Activated CD4-positive, CD25-positive, alpha-beta regulatory T cell treated with anti-CD3 and anti-CD28 coated beads, Interleukin-2, amount 50 U/mL, for 24 hours (primary cell): Measurements from ENCODE around the gene FAM186B.

ENCODE experiments used
- ATAC-seq, 2 donors: fragments of 150-1000 bp; cut with Tn5 transposase; one replicate each; pipeline ENCODE4 v1.10.0; 2021; ENCODE audit warnings: mild to moderate bottlenecking in 1 of 2, moderate library complexity in 1 of 2

FAM186B gene

DNA sequence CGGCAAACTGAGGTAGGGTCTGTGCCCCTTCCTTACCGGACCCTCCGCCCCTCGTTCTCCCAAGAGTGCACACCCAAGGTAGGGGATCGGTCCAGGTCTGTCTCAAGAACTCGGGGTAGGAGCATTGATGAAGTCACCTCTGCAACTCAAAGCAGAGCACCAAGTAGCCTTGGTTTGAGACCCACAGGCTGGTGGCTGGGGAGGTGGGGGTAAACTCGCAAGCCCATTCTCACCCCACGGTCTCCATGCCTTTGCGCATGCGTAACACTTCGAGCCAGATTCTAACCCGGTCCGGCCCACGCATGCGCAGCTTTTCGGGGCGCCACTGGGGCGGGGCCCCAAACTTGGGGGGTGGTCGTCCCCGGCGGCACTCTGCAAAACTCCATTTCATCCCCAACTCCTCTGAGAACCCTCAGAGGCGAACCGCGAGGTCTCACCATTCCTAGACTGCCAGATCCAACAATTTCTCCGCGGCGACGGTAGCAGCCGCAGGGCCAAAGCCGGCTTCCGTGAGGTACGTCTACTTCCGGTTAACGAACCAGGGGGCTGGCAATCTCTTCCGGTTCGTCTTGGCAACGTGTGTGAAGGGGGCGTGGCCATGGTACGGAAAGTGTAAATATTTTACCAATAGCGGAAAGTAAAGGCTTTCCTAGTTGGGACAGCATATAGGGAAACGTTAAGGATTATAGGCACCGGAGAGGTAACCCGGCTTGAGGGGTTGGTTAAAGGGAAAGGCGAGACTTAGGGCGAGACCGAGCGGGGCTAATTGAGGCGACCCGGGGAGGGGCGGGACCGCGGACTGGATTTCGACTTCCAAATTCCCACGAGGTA is 37.6 kb downstream of the FAM186B start, which contains the start of gene MCRS1:
TSS of gene MCRS1 (minus strand) at position 532 of the 831 bp plus-strand sequence. CDS start 1,411 bp downstream, outside the sequence.
- peak; percentile 90 to 94 for ATAC-seq

DNA sequence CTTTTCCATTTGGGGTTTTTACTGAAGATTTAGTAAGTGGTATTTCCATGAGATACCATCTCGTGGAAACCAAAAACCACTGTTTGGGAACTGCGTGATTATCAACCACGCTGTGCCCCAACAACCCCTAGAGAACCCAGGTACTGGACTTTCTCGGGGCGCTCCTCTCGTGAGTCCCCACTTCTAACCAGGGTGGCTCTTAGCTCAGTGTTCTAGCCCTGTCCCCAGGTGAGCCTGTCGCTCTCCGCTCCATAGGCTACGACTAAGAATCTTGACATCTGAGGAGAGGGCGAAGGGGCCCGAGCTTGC is 38.2 kb downstream of the FAM186B start:
- ATAC-seq, result peak; percentile 5 to 11

DNA sequence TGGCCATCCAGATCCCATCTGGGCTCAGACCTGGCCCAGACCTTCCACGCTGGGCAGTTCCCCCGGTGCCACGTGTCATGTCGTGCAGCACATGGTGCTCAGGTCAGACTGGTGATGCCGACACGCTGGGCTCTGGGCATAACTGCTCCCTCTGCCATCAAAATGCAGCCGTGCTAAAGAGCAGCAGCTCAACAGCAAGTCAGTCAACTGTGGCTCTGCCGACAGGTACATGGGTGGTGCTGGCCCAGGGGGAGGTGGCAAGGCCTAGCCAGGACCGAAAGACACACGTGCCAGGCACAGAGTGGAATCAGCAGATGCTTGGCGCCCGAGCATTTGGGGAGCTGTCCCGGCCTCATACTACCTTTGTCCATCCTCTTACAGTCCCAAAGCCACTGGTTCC is 39.1 kb downstream of the FAM186B start:
- no peak for ATAC-seq

GRCh38 chr12:49565406-49566265 is 39.8 kb downstream of the FAM186B start:
- no peak for ATAC-seq

- ATAC-seq, result no peak
Observed at GRCh38 chr12:49564686-49565405, 40.6 kb downstream of the FAM186B start.

GRCh38 chr12:49563951-49564685 is 41.3 kb downstream of the FAM186B start:
- no peak for ATAC-seq

DNA sequence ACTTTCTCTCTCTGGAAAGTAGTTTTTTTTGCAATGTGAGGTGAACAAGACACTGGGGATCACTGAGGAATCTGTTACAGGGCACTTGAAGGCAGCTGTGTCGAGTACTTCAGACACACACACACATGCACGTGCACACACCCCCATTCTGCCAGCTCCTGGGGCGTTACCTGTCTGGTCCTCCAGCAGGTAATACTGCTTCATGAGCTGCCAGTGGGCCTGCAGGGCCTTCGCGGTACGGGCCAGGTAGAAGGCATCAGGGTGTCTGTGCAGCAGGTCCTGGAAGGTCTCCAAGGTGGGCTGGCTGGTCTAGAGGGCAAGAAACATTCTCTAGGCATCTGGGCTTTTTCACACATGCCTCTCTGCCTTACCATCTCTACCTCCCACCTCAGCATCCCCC is 42.6 kb downstream of the FAM186B start:
- no peak for ATAC-seq

DNA sequence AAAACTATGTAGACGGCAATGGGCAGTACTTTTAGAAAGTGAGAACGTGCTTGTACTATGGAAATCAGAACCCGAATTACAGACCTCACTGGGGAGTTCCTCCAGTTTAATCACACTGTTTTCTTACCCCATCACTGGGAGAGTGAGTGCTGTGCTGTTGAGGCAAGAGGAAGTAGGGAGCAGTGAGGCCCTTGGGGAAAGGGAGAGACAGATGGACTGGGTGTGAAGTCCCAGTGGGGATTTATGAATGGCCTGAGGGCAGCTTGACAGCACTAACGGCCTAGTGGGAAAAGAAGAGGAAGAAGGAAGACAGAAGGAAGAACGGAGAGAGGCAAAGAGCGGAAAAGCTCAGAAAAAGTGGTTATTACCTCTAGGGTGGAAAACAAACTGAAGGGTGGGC is 43.2 kb downstream of the FAM186B start:
- ATAC-seq, result no peak

DNA sequence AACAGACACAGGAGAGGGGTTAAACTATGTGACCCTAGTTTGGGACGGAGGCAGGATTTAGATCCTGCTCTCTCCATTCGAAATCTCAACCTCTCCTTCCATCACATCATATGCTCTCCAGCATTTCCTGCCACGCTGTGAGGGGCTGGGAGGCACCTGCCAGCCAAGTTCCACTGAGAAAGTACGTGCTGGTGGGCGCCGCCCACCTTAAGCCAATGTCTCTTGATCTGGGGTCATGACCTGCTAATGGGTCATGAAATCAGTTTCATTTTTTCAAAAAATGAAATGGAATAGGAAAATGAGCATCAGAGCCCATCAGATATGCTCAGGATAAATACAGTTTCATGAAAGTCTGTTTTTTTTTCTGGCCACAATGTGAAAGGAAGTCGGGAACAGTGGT is 44.7 kb downstream of the FAM186B start:
- no peak for ATAC-seq

DNA sequence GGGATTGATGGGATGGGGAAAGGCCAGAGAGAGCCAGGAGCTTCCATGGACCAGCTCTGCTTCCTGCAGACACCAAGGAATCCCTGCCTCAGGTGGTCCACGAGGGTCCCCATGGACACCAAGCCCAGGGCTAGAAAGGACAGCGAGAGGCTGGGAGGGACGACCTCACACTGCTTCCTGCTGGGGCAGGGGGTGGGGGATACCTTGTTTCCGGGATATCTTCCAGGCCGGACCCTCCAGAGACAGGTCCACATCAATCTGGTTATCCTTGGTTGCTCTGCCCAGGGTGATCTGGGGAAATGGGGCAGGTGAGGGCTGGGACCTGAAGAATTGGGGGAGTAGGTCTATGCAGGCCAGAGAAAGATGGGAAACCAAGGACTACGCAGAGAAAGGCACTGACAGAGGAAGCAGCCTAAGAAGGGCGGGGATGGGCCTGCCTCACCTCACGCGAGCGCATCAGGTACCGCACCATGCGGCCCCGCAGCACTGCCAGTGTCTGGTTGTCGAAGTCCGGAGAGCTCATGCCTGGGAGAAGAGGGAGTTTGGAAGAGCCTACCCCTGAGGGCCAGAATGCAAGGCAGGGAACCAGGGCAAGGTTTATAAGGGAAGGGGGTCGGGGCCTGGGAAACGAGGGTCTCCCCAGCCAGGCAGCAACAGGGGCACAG is 46.3 kb downstream of the FAM186B start:
- ATAC-seq, result no peak

DNA sequence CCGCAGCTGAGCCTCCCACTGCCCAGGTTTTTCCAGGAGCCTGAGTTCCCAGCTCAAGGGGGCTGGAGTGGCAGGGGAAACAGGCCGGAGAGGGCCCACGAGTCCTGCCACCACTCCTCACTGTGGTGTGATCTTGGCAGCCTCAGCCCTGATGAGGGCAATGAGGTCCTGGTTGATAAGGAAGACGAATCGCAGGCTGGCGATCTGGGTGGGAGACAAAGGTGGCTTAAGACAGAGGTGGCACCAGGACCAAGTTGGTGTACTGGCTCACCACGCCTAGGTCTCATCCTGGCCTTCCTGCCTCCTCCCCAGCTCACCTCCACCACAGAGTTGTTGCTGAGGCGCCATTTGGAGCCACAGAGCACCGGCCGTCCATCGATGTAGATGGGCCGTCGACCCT is 46.9 kb downstream of the FAM186B start:
- no peak for ATAC-seq

GRCh38 chr12:49557917-49558215 is 47.6 kb downstream of the FAM186B start:
- ATAC-seq, result no peak

GRCh38 chr12:49557187-49557916 is 48.1 kb downstream of the FAM186B start:
- ATAC-seq, result no peak

DNA sequence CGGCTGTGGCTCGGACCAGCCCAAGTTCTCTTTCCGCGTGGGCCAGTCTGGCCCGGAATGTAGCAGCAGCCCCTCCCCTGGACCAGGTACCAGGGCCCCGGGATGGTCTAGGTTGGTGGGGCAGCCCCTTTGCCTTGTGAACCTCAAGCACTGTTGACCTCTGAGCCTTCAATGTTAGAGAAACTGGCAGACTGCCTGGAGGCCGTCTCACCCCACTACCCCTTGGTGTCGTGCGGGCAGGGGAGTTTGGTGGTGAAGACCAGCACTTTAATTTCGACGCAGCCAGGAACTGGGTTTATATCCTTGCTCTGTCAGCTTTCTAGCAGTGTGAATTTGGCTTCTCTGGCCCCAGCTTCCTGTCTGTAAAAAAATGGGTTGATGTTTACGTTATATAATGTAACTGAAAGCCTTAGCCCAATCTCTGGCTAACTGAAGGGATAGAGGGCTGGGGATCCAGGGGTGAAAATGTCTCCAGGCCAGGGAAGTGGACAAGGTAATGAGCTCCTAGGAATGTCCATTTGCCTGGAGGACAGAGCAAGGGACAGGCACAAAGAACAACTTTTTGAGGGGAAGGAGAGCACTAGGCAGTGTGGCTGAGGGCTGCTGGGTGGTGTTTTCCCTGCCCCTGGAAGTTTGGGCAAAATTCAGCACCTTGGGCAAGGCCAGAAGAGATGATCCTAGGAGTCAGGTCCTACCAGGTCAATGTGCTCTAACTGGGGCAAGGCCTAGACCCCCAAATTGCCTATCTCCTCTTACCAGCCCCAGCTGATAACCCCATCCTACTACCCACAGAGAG is 48.9 kb downstream of the FAM186B start:
- ATAC-seq, result no peak

DNA sequence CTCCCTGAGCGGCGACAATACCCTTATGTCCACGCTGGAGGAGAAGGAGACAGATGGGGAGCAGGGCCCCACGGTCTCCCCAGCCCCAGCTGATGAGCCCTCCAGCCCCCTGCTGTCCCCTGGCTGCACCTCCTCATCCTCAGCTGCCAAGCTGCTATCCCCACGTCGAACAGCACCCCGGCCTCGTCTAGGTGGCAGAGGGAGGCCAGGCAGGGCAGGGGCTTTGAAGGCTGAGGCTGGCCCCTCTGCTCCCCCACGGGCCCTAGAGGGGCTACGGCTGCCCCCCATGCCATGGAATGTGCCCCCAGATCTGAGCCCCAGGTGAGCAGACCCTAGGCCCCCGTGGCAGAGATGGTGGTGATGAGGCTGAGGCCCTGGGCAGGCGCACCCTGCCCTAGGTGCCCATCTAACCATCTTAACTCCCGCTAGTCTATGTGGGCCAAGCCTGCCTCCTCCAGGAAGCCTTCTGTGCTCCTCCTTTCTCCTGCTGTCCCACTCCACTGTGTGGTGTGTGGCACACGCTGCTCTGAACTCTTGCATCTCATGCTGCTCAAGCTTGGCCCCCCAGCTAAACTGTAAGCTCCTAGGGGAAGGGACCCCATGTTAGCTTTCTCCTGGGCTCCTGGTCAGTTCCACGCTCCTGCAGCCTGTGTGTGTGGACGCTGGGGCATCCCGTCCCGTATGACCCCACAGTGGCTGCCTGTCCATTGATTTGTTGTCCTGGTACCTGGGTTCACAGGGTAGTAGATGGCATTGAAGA is 49.6 kb downstream of the FAM186B start:
- no peak for ATAC-seq

GRCh38 chr12:49554266-49554665 is 51.2 kb downstream of the FAM186B start:
- no peak for ATAC-seq

DNA sequence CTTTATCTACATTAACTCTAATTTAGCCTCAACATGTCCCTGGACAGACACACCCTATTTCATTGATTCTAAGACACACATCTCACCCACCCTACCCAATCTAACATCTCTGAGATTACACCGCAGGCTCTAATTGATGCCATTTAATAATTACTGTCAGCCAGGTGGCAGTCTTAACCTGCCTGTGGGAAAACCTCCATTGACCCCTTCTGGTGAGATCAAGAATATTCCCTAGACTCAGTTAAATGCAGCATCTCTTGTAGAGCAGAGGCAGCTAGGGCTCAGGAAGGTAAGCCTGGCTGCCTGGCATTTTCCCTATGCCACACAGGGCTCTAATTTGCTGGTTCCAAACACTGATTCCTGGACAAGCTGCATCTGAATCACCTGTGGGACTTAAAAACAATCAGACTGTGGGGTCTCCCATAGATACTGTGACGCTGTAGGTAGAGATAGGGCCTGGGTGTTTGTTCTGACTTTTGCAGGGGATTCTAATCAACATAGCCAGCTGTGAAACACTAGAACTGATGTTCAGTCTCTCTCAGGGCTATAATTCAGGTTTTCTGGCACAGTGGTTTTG is 51.8 kb downstream of the FAM186B start:
- ATAC-seq, result peak; percentile 37 to 44

DNA sequence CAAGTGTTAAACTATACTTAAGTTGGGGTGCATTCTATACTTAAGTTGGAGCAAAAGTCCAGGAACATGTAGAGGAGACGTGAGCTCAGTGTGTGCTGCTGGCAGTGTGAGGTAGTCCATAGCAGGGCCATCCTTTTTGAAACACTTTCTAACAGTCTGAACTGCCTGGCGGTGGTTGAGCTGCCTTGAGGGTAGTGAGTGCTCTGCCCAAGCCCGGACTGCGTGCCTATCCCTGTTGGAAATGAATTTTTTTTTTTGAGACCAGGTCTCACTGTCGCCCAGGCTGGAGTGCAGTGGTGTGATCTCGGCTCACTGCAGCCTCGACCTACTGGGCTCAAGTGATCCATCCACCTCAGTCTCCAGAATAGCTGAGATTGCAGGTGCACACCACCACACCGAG is 52.5 kb downstream of the FAM186B start:
- ATAC-seq, result no peak

DNA sequence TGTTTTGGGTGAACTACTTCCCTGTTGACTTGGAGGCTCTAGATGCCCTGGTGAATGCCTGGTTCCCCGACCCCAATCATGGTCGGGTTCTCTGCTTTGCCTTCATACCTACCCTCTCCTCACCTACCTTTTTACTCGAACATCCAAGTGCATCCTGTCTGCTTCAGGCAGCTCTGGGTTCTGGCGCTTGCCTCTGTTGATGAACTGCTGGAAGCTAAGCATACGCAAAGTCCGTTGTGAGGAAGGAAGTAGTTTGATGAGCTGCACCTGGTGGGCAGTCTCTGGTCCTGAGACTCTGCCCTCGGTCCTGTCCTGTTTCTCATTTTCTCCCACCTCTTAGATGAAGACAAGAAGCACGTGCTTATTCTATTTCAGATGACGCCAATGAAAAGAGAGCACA is 53.0 kb downstream of the FAM186B start:
- no peak for ATAC-seq
